UCSD-AML1 (cell line): ENCODE measurements around the gene NBPF3.

Experiments used
- DNase-seq: peaks from one replicate; lab custom pipeline; 2025; ENCODE audit not compliant: unreplicated experiment; lab: John Stamatoyannopoulos, UW

NBPF3 gene

DNA sequence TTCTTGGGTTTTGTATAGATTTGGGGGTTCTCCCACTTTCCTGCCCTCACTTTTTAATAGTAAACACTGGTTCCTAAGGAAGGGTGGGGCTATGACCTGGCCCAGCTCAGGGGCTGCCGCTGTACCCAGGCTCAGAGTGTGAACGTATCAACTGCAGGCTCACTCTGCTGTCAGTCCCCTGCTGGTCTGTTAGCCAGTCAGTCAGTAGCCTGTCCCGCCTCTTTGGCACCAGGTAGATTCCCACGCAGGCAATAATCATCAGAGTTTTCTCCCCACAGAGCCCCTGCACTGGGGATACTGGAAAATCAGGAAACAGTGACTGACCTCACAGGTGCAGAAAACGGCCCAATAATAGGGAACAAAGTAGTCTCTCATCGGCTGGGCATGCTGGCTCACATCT lies 54.3 kb downstream of the NBPF3 start:
- DNase-seq, result no peak

GRCh38 chr1:21495225-21495820 lies 55.4 kb downstream of the NBPF3 start:
- DNase-seq, result no peak

- no peak for DNase-seq
Measured at GRCh38 chr1:21496063-21496462, 56.1 kb downstream of the NBPF3 start.

DNA sequence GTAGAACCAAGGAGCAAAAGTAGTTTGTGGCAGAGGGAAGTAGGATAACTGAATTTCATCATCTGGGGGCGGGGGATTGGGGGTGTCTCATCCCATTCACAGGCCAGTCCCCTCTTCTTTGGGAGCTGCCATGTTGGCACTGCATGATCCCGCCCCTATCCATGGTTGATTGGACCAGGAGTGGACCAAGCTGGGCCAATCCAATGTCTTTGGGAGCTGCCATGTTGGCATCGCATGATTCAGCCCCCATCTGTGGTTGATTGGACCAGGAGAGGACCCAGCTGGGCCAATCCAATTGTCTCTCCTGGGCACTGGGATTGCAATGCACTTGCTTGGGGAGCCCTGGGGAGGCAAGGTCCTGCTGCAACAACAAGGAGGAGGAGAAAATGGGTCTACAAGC lies 56.9 kb downstream of the NBPF3 start:
- no peak for DNase-seq

- no peak for DNase-seq
Measured at GRCh38 chr1:21497466-21498061, 57.6 kb downstream of the NBPF3 start.

GRCh38 chr1:21499283-21499950 lies 59.5 kb downstream of the NBPF3 start:
- DNase-seq, result no peak

DNA sequence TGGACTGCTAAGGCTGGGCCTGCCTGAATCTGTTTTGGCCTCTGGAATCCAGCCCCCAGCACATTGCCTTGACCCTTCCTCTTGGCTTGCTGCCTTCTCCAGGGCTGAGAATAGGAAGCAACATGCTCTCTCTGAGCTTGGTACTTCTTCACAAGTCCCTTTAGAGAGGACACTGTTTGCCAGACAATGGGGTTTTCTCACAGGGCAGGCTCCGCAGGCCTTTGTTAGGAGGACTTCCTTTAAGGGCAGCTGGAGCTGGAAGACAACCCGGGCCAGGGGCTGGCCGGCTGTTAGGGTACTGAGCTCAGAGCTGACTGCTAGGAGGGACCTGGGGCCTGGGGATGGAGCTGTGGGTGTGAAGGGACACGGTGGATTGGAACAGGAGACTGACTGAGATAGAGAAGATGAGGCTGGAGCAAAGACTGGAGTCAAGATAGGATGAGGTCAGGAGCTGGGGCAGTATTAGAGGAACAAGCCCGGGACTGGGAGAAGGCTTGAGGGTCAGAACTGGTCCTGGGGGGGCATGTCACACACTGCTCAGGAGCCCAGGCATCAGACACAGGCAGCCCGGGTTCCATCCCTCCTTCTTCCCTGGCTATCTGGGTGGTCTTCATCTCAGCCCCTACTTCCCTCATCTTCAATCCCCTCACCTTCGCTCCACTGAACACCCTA lies 63.9 kb downstream of the NBPF3 start:
- DNase-seq, result no peak

- DNase-seq, result no peak
Measured at GRCh38 chr1:21506804-21507203, 66.9 kb downstream of the NBPF3 start.

- DNase-seq, result no peak
Measured at GRCh38 chr1:21507511-21508270, 67.8 kb downstream of the NBPF3 start.

- peak; percentile 58 for DNase-seq
Measured at GRCh38 chr1:21508580-21509350, 68.8 kb downstream of the NBPF3 start.

DNA sequence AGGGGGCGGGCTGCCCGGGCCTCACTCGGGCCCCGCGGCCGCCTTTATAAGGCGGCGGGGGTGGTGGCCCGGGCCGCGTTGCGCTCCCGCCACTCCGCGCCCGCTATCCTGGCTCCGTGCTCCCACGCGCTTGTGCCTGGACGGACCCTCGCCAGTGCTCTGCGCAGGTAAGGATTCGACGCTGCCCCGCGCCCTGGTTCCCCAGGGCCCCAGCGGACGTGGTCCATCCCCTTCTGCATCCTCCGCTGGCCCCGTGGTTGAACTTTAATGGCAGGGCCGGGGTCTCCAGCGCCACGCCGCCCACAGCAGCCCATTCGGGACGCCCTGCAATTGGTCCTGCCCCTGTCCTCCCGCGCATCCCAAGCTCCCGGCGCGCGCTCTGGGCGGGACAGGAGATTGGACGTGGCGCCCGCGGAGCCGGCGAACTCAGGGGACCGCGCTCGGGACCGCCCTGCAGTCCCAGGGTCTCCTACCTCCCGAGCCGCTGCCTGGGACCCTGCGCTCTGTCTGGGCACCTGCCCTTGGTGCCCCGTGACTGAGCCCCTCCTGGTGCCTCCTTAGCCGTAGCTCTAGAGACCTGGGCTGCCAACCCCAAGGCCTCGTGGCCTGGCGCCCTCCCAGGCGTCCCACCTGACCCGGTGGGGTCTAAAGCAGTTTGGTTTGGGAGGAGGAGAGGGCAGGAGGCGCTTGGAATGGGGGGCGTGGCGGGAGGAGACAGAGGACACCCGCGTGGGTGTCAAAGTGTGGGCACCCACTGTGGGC lies 69.6 kb downstream of the NBPF3 start, which contains the start of gene ALPL:
ALPL (plus strand) TSS at position 73 of the 762 bp plus-strand sequence. CDS start 44,659 bp downstream, outside the sequence.
- no peak for DNase-seq

DNA sequence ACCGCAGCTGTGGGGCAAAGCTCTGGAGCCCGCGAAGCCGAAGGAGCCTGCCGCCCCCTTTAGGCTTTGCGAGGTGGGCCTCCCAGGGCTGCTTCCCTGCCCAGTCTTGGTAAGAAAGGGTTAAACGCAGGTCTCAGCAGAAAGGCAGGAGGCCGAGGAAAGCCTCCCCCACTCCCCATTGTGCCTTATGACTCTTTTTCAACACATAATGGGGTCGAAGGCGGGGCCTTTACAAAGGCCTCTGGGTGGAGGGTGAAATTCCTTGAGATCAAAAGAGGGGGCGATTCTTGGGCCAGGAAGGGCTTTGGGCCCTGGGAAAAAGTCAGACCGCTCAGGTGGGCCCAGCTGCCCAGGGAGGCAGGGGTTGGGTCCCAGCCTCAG lies 70.2 kb downstream of the NBPF3 start:
- no peak for DNase-seq

GRCh38 chr1:21510885-21511578 lies 71.1 kb downstream of the NBPF3 start:
- DNase-seq, result no peak

- DNase-seq, result no peak
Measured at GRCh38 chr1:21511579-21512522, 71.9 kb downstream of the NBPF3 start.

DNA sequence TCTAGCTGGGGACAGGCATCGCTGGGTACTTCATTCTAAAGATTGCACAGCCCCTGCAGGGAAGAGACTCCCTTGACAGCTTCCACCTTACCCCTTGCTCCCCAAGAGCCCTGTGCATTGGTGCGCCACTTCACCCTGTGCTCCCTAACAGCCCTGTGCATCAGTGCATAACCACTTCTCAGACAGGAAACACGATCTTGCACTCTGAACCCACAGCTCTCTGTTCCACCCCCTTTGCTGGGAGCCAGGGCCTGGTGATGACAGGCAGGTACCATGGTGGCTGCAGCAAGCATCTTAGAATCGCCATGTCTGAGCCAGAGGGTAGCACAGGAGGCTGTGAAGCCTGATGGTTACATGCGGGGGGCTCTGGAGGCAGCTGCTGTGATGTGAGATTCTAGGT lies 74.3 kb downstream of the NBPF3 start:
- DNase-seq, result no peak

GRCh38 chr1:21517161-21517589 lies 77.2 kb downstream of the NBPF3 start:
- DNase-seq, result no peak

- DNase-seq, result no peak
Measured at GRCh38 chr1:21517660-21518480, 77.9 kb downstream of the NBPF3 start.
